Fibroblast of gingiva (primary cell): ENCODE measurements around the gene CCDC86.

ENCODE experiments used
- DNase-seq: peaks from one replicate; pipeline ENCODE4 v3.0.0-alpha.2; 2011; ENCODE audit warnings: low read depth

CCDC86 gene

GRCh38 chr11:60868682-60869450 lies 27.0 kb downstream of the CCDC86 start:
- DNase-seq: no peak

GRCh38 chr11:60869451-60869825 lies 27.5 kb downstream of the CCDC86 start:
- DNase-seq: no peak

DNA sequence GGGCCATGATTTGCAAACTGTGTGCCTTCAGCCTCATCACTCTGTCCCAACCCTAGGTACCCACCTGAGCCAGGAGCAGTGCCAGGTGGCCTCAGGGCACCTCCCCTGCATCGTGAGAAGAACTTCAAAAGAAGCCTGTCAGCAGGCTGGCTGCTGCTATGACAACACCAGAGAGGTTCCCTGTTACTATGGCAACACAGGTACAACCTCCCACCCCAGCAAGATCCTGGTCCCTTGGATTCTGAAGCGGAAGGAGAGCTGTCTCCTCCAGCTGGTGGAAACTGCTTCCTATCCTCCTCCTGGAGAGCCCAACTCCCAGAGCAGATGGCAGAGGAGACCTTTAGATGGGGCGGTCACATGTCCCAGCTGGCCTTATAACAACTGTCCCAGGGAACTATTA lies 28.4 kb downstream of the CCDC86 start:
- DNase-seq: no peak

DNA sequence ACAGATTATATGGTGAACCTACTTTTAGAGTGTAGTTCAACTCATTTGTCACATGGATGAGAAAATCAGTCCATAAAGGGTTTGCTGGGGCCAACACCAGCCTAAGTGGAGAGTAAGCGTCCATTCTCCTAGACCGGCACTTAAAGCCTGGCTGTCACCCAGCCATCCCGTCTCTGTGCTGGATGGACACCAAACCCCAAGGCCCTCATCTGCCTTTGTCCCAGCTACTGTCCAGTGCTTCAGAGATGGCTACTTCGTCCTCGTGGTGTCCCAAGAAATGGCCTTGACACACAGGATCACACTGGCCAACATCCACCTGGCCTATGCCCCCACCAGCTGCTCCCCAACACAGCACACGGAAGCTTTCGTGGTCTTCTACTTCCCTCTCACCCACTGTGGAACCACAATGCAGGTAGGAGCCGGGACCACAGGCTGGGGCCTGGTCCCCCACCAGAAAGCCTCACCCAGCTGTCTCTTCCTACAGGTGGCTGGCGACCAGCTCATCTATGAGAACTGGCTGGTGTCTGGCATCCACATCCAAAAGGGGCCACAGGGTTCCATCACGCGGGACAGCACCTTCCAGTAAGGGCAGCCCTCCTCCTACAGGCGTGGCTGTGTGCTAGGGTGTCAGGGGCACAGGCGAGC lies 28.9 kb downstream of the CCDC86 start:
- no peak for DNase-seq

DNA sequence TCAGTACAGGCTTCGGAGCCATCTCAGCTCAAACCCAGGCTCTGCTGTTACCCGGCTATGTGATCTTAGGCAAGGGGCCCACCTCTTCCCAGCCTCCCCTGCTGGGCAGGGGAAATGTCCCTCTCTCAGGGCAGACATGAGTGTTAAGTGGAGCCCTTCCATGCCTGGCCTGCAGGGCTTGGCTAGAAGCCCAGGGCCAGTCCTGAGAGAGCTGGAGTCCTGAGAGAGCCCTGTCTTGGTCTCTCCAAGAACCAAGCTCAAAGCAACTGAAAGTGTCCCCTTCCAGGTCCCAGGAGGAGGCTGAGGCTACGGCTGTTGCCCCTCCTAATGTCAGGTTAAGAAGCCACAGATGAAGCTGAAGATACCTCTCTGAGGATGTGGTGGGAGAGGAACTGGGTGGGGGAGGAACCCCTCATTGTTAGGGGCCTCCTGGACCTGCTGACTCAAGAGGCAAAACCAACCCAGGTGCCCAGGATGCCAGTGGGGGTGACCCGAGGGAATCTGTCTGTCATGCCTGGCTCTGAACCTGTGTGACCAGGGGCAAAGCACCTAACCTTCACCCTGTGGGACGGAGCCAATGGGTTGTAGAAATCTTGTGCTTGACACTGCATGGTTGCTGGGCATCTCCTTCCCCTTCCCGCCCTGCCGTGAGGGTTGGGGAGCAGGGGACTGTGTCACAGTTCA lies 29.6 kb downstream of the CCDC86 start:
- peak; percentile 40 for DNase-seq

DNA sequence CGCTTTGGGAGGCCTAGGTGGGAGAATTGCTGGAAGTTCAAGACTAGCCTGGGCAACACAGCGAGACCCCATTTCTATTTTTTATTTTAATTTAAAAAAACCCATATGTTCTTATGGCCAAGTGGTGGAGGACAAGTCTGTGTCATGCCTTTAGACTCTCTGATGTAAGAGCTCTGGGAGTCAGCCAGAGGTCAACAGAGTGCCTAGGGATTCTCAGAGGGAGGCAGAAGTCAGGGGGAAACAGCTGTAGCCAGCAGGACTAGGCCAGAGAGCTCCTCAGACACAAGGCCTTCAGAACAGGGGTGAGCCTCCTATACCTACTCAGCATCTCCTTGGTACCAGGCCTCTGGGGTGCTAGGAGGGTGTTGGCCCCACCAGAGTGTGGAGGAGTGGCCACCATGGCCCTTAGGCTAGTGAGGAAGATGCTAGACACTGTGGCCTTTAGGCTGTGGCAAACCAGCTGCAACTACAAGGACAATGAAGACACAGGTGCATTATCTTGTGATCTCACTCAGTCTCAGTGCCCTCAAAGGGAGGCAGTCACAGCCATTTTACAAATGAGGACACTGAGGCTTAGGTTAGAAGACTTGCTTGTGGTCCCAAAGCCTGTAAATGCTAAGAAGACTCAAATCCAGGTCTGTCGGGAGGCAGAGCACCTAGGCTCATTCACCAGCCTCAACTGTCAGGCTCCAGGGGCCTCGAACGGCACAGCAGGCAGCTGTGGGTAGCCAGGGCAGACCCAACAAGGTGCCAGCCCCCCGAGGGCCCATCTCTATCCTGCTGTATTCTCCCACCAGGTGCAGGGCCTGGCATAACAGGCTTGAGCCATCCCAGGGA lies 30.4 kb downstream of the CCDC86 start:
- peak; percentile 74 for DNase-seq

GRCh38 chr11:60872961-60873524 lies 31.1 kb downstream of the CCDC86 start:
- peak; percentile 81 for DNase-seq

- no peak for DNase-seq
Observed at GRCh38 chr11:60873533-60873932, 31.6 kb downstream of the CCDC86 start.

DNA sequence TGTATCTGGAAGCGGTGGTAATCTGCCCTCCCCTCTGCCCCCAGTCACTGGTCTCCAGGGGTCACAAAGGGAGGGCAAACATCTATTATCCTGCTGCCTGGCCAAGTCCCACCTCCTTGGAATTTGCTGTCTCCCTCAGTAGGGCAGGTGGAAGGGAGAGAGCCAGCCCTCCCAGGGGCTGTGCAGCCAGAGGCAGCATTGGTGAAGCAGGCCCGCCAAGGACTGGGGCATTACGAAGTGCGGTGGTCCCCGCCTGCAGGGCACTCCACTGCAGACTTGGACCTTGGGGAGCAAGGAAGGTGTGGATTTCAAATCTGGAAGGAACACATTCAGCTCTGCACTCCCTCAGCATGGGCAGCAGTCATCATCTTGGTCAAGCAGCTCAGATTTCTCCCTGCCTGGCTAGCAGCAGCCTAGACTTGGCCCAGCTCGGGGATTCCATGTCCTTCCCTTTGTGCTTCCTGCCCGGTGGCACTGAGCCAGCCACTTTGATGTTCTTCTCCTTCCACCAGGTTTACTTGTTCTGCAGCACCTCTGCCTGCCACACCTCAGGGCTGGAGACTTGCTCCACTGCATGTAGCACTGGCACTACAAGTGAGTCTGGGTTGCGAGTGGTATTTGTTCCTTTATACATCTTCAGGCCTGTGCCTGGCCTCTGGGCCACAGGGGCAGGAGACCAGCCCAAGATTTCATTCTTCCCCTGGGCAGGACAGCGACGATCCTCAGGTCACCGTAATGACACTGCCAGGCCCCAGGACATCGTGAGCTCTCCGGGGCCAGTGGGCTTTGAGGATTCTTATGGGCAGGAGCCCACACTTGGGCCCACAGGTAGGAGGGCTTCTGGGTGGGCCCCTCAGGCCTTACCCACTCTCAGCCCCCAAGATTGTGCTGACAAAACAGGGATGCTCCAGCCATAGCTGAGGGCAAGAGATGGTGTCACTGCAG lies 32.8 kb downstream of the CCDC86 start:
- DNase-seq: no peak

GRCh38 chr11:60875366-60876167 lies 33.7 kb downstream of the CCDC86 start:
- no peak for DNase-seq

- no peak for DNase-seq
Observed at GRCh38 chr11:60876168-60876485, 34.2 kb downstream of the CCDC86 start.

DNA sequence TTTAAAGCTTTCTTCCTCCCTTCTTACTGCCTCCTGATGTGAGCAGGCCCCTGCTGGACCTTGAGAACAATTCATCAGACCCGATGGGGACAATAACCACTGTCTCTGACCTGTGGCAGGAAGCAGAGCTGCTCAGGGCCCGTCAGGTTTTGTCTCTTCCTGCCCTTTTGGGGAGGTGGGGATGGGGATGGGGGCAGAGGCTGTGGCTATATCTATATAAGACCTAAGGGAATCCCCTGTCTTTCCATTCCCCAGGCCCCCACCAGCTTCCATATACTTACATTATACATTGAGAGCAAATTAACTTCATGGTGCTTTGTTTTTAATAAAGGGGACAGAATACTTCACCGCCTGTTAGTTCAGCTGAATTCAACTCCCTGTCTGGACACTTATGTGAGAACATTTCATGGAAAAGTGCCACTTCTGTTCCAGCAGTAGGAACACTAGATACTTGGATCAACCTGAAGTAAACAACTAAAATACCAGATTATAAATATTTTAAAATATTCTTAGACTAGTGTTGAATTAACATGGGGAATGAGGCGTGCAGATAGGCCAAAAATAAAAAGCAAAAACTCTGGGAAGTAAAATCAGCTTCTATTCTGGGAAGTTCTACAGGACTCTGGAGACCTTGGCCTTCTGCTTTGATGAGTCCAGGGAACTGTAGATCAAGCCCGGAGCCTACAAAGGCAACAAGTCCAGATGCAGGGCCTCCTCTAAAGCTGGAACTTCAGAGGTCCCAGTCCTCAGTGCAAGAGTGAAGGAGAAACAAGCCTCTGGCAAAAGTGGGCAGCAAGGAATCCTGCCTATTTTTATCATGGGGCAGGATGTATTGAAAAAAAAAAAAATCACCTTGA lies 36.6 kb downstream of the CCDC86 start:
- DNase-seq: no peak

DNA sequence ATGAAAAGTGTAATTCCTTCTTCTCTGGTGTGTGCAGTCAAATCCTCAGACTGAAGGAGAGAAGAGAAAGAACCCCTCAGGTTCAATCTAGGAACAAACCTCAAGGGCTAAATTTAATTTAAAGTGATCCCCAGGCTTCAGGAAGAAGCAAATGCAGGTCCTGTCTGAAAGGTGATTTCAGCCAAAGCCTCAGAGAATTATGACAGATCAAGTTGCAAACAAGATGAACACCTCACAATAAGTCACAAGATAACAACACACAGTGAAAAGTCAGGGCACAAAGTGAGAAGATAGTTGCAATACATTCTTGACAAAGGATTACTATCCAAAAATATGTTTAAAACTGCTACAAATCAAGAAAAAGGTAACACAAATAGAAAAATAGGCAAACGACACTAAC lies 37.2 kb downstream of the CCDC86 start:
- no peak for DNase-seq

GRCh38 chr11:60879971-60880588 lies 38.2 kb downstream of the CCDC86 start:
- DNase-seq: no peak

GRCh38 chr11:60880643-60881282 lies 38.9 kb downstream of the CCDC86 start:
- DNase-seq: no peak

GRCh38 chr11:60887556-60887955 lies 45.6 kb downstream of the CCDC86 start:
- DNase-seq: peak; percentile 24

GRCh38 chr11:60889869-60890311 lies 48.0 kb downstream of the CCDC86 start:
- no peak for DNase-seq

GRCh38 chr11:60890696-60891095 lies 48.8 kb downstream of the CCDC86 start:
- no peak for DNase-seq
